Omental fat pad (tissue), 4 donors: ENCODE results near the gene NLGN1. TPM values are rescaled to one million over a fixed set of nuclear protein-coding genes. Genes with fewer than 3 reads are reported as not detected.

Source experiments
- ATAC-seq: fragments of 150-250 bp; one replicate; pipeline ENCODE4 v1.9.1; 2016; ENCODE audit warnings: mild to moderate bottlenecking, moderate library complexity; ENCODE audit not compliant: low FRiP score
- DNase-seq: peaks from one replicate; pipeline ENCODE4 v3.0.0-alpha.2; 2019; ENCODE audit warnings: low spot score
- total RNA-seq, 4 donors: library from RNA; depleted of rRNA; stranded (reverse); fragments of >200 nt; gene quantifications; one replicate each; pipeline ENCODE4 v1.1.0, GENCODE V29; 2016
- TF ChIP-seq, protein P1 (sequence below), 3 donors: fragments of 450-650 bp; IDR thresholded peaks; one replicate each; pipeline ENCODE4 v1.5.1; 2016 to 2017; ENCODE audit warnings: antibody characterized with exemption in 3 of 3, mild to moderate bottlenecking in 3 of 3, moderate library complexity in 2 of 3

The NLGN1 gene
- total RNA-seq, 4 donors from 2014 or later, result 5.3 to 17.4 (median 12.5) TPM

DNA sequence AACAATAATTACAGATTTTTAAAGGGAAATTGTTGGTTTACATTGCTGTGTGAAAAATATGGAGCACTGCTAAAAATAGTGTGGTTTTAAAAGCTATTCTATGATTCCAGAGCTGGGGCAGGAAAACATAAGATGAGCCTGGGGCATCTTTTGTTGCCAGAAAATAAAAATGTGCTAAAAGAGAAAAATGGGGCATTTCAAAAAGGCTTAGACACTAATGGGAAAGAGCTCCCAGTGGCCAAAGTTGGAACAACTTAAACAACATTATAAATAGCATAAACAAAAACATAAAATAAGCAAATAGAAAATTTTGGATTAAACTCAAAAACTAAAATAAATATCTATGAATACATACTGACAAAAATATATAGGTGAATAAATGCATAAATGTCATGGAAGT, 478.9 kb downstream of the NLGN1 start:
- DNase-seq (no peak), ATAC-seq (no peak)
- TF ChIP-seq, protein P1, sequence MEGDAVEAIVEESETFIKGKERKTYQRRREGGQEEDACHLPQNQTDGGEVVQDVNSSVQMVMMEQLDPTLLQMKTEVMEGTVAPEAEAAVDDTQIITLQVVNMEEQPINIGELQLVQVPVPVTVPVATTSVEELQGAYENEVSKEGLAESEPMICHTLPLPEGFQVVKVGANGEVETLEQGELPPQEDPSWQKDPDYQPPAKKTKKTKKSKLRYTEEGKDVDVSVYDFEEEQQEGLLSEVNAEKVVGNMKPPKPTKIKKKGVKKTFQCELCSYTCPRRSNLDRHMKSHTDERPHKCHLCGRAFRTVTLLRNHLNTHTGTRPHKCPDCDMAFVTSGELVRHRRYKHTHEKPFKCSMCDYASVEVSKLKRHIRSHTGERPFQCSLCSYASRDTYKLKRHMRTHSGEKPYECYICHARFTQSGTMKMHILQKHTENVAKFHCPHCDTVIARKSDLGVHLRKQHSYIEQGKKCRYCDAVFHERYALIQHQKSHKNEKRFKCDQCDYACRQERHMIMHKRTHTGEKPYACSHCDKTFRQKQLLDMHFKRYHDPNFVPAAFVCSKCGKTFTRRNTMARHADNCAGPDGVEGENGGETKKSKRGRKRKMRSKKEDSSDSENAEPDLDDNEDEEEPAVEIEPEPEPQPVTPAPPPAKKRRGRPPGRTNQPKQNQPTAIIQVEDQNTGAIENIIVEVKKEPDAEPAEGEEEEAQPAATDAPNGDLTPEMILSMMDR (IDR thresholded peaks at IDR 0.05), result no peak

DNA sequence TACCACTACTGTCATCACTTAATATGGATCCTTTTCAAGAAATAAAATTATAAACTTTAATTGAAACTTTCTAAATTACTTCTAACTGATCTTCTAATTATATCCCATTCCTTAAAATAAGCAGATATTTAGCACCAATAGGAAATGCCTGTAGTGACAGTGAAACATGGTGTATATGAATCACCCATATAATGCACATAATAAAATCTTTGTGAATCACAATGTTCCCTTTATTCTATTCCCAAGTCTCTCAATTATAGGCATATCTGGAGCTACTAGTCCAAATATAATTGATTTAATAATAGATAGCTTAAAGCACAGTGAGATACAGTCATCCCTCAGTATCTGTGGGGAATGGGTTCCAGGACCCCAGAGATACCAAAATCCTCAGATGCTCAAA, 490.3 kb downstream of the NLGN1 start:
- TF ChIP-seq, protein P1 (IDR thresholded peaks at IDR 0.05), result no peak
- ATAC-seq (no peak), DNase-seq (no peak)

DNA sequence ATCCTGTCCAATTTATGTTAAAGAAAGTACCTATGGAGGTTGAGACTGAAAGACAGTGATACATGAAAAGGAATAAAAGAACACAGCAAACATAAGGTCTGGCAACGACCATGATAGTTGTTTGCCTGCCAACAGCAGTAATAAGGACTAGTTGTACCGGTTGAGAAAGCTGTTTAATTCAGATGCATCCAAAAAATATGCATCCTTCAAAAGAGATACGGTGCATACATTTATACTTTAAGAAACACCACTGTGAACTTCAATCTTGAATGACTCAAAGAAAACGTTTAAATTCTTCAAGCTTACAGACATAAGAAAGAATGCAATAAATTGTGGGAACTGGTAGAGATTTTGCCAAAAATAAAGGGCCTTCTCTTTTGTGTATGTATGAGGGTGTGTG, 492.1 kb downstream of the NLGN1 start:
- TF ChIP-seq, protein P1 (IDR thresholded peaks at IDR 0.05), result no peak
- no peak for DNase-seq
- no peak for ATAC-seq

DNA sequence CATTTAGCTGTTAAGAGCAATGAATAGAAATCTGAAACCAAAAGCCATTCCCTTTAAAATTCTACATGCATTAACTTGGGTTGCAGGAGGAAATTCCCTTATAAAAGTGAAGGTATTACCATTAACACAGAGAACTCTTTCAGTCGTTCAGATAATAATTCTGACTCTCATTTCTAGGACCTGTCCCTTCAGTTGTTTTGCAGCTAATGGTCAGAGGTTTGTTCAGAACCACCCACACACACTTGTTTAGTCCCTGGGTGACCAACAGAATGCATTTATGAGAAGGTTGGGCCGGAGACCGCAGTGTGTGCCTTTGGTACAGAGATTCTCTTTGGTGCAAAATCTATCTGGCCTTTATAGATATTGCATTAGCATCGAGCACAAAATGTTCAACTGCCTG, 492.5 kb downstream of the NLGN1 start:
- DNase-seq (no peak), ATAC-seq (no peak)
- TF ChIP-seq, protein P1 (IDR thresholded peaks at IDR 0.05), result no peak

DNA sequence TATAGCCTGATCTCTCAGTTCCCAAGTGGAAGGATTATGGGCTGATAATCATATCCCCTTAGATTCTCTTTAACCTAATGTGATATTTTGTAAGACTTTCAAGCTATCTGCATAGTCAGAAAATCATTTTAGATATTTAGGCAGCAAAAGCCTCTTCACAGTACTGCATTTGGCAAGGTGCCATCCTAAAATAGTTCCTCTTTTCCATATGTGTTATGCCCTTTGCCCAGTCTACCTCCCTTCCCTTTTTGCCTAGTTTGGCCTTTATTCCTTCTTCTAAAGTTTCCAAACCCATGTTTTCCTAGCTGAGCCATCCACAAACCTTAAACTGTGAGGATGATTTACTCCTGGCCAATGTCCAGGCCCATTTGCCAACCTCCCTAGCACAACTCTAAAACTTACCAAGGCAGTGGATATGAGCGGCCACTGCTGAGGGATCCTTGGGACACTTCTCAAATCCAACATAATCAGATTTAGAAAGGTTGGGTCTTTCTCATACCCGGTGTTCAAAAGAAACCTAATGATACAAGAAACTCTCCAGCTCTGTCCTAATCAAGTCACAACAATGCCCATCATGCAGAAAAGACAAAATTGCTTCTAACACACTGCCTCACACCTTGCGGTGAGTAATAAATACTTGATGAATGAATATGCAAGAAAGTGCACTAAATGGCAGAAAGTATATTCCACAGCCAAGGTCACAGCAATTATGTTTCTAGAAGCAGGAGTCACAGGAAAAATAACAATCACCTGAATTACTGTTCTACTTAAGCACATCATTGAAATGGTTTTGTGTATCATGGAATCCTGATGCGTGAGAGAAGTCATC, 493.9 kb downstream of the NLGN1 start:
- TF ChIP-seq, protein P1 (IDR thresholded peaks at IDR 0.05), result no peak
- DNase-seq (no peak), ATAC-seq (no peak)

DNA sequence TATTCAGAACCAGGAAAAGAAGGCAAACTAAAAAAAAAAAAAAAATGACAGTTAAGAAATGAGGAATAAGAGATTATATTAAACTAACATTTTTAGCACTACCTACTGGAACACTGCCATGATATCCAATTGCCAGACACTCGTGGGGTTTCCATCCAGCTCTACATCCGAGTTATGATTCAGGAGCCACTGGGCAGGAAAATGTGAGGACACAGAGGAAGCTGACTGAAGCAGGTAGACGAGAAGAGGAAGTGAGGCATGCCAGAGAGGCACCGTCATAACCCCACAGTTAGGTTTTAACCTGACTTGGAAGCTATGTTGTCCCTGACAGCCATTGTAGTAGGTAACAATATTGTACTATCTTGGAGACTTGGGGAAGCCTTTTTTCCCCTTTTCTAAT, 495.0 kb downstream of the NLGN1 start:
- TF ChIP-seq, protein P1 (IDR thresholded peaks at IDR 0.05), result no peak
- DNase-seq (no peak), ATAC-seq (no peak)

DNA sequence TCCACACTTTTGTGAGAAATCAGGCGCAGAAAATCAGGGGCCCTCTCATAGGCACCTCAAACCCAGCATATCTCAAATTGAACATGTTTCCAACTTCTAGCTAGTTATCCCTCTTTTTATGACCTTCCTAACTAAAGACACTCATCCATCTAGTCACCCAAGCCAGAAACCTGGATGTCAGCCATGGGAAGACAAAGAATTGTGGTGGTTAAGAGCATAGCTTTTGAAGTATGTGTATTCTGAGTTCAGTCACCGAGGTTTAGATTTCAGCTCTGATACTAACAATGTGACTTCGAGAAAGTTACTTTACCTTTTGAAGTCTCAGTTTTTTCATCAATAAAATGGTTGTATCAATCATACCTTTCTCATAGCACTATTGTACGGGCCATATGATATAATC, 495.5 kb downstream of the NLGN1 start:
- DNase-seq, result no peak
- TF ChIP-seq, protein P1 (IDR thresholded peaks at IDR 0.05), result no peak
- ATAC-seq, result no peak
